ENCODE measurements around the gene MINDY4. TPM values are rescaled to one million over a fixed set of nuclear protein-coding genes. Genes with fewer than 3 reads are reported as not detected.

MINDY4 gene
- total and polyA plus RNA-seq, 2 of the 8 experiments (the other 6 are each of a cell fraction or from before 2014, with no cell fraction given) = 1.3 to 3.6 TPM

DNA sequence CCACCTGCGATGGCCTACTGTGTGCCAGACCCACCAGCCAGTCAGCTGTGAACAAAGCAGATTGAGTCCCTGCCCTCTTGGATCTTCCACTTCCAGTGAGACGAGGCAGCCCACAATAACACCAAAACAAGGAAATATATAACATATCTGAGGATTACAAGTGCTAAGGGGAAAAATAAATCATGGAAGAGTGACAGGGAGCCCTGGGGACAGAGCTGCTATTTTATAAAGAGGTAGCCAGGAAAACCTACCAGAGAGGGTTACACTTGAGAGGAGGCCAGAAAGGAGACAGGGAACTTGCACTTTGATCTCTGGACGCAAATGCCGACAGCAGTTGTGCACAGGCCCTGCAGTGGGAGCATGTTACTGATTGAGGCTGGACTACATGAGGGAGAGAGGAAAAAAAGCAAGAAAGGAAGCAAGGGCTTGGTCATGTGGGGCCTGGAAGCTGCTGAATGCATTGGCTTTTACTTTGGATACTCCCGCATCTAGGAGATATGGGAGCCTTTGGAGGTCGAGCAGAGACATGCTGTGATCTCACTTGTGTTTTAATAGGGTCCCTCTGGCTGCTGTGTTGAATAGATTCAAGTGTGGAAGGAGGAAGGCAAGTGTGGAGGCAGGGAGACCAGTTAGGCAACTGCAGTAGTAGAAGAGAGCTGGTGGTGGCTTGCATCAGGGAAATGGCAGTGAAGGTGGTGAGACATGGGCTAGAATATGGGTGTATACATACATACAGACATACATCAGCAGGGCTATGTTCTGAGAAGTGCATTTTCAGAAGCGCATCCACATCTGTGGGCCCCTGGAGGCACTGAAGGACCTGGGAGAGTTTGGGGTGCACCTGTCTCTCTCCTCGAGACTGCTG lies 26.2 kb downstream of the MINDY4 start:
- no peaks in the 10 kb centered on the region; the same call in 1 of the 2 replicates for H3K79me1 ChIP-seq (ENCODE audit: low read depth, low read length)
- no peak overlapping the region for H3K4ac ChIP-seq (replicated peaks; ENCODE audit: insufficient read length, low read depth, low read length)
- no peak overlapping the region for H4K8ac ChIP-seq (ENCODE audit: extremely low read depth, insufficient read depth, low read length)
- DNase-seq (ENCODE audit: low read depth in 1 of 2, low spot score in 2 of 2) (peak in 1 of 2 experiments; percentile 33), FAIRE-seq (no peak)
- H2BK15ac ChIP-seq (ENCODE audit: low read length) = no peak overlapping the region
- no peak overlapping the region for H2AFZ ChIP-seq (ENCODE audit: low read length)
- H3K56ac ChIP-seq (replicated peaks; ENCODE audit: insufficient read length, low read depth, low read length) = no peak overlapping the region
- no peaks in the 10 kb centered on the region for H3K36me3 ChIP-seq (ENCODE audit: control insufficient read depth in 2 of 4, insufficient read depth in 4 of 4, low read length in 3 of 4)
- H3K4me1 ChIP-seq (replicated peaks in 1 of 4; ENCODE audit: control insufficient read depth in 3 of 4, insufficient read depth in 4 of 4, low read length in 3 of 4) = no peaks in the 10 kb centered on the region
- 78% methylated on average over 8 of the region's 8 CpGs; no CpG with 5 or more reads in 1 of the 2 experiments for WGBS, 2 experiments (ENCODE audit: extremely low coverage in 1 of 2, insufficient coverage in 1 of 2, insufficient read length in 1 of 2, insufficient replicate concordance in 2 of 2, low coverage in 1 of 2, low lambda C conversion rate in 2 of 2, missing lambda C conversion rate in 1 of 2)
- no peaks in the 10 kb centered on the region for H3K79me2 ChIP-seq (ENCODE audit: control insufficient read depth in 1 of 2, insufficient read depth in 2 of 2, low read length in 2 of 2)
- H3K23me2 ChIP-seq (ENCODE audit: low read depth, low read length) = 0 out of 2 replicates have a peak, but pooled peaks cover 2% of the 10 kb centered on the region
- ChIA-PET CTCF (ENCODE audit: partially characterized antibody) (interaction anchor here (0.6 to 2.1 kb wide), 13 partner anchors 11 to 325 kb away, joined by 3 to 6 read pairs (median 4); no protein-coding TSS in a partner anchor), POLR2A (ENCODE audit: partially characterized antibody) (no interaction called here)
- no peak overlapping the region for H3K23ac ChIP-seq (ENCODE audit: insufficient read length)
- no peak overlapping the region for H3K18ac ChIP-seq (ENCODE audit: extremely low read depth, low read length)
- H3K14ac ChIP-seq (ENCODE audit: insufficient read length) = no peak overlapping the region
- H2BK5ac ChIP-seq (ENCODE audit: low read depth, low read length) = no peak overlapping the region
- H4K5ac ChIP-seq (ENCODE audit: insufficient read length, low read depth, low read length) = no peak overlapping the region
- H3K27me3 ChIP-seq (replicated peaks in 1 of 4; ENCODE audit: control insufficient read depth in 3 of 4, extremely low read depth in 1 of 4, insufficient read depth in 3 of 4, low read length in 3 of 4) = no peaks in the 10 kb centered on the region
- H3K4me2 ChIP-seq (ENCODE audit: insufficient read depth in 1 of 2, low read depth in 2 of 2, low read length in 2 of 2) = no peak overlapping the region
- no peak overlapping the region for H3K4me3 ChIP-seq (ENCODE audit: extremely low read depth in 1 of 4, insufficient read depth in 2 of 4, low read depth in 3 of 4, low read length in 4 of 4)
- no peaks in the 10 kb centered on the region for H3K9me3 ChIP-seq (ENCODE audit: insufficient read depth in 2 of 2, low read depth in 1 of 2, low read length in 1 of 2)
- H3K9ac ChIP-seq (replicated peaks in 1 of 4; ENCODE audit: extremely low read depth in 1 of 4, low read depth in 3 of 4, low read length in 3 of 4) = no peak overlapping the region; a peak in 1 of 7 replicates
- H2AK5ac ChIP-seq (ENCODE audit: low read depth, low read length) = no peak overlapping the region
- no peak overlapping the region for H2BK20ac ChIP-seq (ENCODE audit: low read length)
- H3K27ac ChIP-seq (ENCODE audit: low read depth, low read length) = no peak overlapping the region; the same call in 1 of the 2 replicates
- no peak overlapping the region for H2BK12ac ChIP-seq (ENCODE audit: low read depth, low read length)
- no peak overlapping the region for H4K91ac ChIP-seq (replicated peaks; ENCODE audit: insufficient read length, low read length)
- H4K20me1 ChIP-seq (replicated peaks in 1 of 2; ENCODE audit: control insufficient read depth in 1 of 2, insufficient read depth in 2 of 2, low read length in 2 of 2) = no peaks in the 10 kb centered on the region
- no peak overlapping the region for H2BK120ac ChIP-seq (replicated peaks; ENCODE audit: low read depth, low read length)
- no peak for TF ChIP-seq JUND (IDR thresholded peaks at IDR 0.05; ENCODE audit: low read length)
- TF ChIP-seq, protein P1, sequence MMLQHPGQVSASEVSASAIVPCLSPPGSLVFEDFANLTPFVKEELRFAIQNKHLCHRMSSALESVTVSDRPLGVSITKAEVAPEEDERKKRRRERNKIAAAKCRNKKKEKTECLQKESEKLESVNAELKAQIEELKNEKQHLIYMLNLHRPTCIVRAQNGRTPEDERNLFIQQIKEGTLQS (IDR thresholded peaks at IDR 0.05; ENCODE audit: insufficient read depth, low read depth, low read length) = no peak
- TF ChIP-seq BACH1 (IDR thresholded peaks at IDR 0.05; ENCODE audit: low read length) = no peak
- no peak for TF ChIP-seq CREB1 (IDR thresholded peaks at IDR 0.05)
- no peak for TF ChIP-seq HDAC6 (IDR thresholded peaks at IDR 0.05; ENCODE audit: low read depth, low read length)
- no peak for TF ChIP-seq SIRT6 (IDR thresholded peaks at IDR 0.05; ENCODE audit: low read length)
- no peak for TF ChIP-seq KDM5A (IDR thresholded peaks at IDR 0.05; ENCODE audit: low read length)
- no peak for TF ChIP-seq ZNF274 (IDR thresholded peaks at IDR 0.05; ENCODE audit: borderline replicate concordance, extremely low read depth, low read length)
- TF ChIP-seq CHD1 (IDR thresholded peaks at IDR 0.05; ENCODE audit: low read depth, low read length) = no peak
- no peak for TF ChIP-seq CBX5 (IDR thresholded peaks at IDR 0.05; ENCODE audit: low read depth, low read length)

All from H1 (cell line).